HG02571 (cell line): ENCODE results near the gene TANC2.
A peak's percentile ranks its signal among the peaks of the same experiment; 100 is the strongest.
"Not testable (repeated sequence)": the region's sequence is repeated elsewhere in the genome, so short reads cannot be mapped to it uniquely, and the experiment has no call there.

Experiments
- ATAC-seq: cut with Tn5 transposase; IDR thresholded peaks from one replicate; pipeline ENCODE4 v1.9.1; 2021; ENCODE audit warnings: mild to moderate bottlenecking, moderate library complexity; ENCODE audit not compliant: unreplicated experiment

TANC2 gene

DNA sequence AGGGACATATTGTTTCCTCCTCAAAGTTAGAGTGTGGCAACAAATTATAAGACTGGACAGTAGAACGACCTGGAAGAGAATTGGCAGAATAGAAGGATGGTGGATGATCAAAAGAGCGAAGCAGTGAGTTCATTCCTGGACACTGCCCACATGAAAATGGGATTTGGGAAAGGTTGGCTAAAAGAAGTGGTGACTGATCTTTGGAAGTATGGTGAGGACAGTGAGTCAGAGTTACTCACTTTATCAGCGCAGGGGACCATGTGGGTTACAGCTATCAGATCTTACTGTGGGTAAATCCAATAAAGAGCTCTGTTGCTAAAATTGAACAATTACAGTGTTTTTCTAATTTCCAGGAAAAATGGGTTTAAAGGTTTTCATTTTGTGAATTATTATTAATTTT, 2.7 kb upstream of the TANC2 start:
- ATAC-seq, result no peak

DNA sequence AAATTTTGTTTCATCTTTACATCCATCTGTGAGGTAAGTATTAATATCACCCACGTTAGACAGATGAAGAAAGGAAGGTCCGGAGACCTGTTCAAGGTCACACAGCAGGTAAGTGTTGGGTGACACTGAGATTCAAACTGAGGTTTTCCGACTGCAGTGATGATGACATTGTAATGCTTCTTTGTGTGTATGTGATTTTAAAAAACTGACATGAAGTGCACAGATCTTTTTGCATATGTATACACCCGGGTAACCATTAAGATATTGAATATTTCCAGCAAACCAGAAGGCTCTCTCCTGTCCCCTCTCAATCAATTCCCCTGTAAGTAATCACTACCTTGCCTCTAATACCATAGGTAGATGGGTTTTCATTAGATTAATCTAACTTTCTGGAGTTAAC, 1.5 kb upstream of the TANC2 start:
- no peak for ATAC-seq

DNA sequence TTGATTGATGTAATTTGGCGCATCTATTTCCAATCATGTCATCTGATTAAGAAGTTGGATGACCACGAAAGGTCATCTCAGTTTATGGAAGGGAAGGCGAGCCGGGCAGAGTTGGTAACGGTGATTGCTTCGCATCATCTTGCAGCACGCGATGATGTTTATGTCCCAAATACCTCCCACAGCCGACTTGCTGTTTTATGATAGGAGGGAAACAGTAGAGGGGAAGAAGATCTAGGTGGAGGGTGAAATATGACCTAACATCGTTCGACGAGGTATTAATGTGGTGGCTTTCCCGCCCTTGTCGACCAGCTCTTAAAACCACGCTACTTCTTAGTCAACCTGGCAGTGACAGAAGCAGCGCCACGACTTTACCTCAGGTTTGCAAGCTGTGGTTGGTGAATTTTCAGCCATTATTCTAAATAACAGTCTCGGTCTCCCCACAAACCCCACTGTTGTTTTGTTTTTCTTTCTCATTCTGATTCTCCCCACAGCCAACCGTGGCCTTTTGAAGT, 805 bp upstream of the TANC2 start:
- no peak for ATAC-seq

DNA sequence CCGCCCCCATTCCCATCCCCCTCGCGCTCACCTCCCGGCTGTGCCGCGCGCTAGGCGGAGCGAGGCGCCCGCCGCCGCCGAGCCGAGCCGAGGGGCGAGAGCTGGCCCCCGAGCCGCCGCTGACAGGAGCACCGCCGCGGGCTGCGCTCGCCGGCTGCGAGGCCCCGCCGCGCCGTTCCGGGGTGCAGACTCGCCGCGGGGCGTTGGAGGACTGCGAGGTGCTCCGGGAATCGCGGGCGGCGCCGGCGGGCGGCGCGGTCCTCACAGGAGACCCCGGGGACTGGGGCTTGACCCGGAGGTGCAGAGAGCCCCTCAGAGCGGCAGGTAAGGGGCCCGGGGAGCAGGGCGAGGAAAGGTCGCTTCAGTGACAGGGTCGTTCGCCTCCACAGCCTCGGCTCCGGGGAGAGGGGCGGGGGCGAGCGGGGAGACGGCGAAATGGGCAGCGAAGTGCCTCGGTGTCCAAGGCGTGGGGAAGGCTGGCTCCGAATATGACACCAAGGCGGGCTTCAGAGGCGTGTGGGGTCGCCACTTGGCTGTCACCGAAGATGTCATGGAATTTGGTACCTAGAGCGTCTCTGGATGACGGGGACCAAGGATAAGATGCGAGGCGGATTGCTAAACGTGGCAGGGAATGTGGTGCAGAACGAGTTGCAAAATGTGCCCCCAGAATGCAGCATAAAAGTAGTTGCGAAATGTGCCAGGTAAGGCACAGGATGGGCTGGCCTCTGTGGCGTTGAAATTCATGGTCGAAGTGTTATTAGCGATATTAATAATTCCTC, 580 bp downstream of the TANC2 start:
- ATAC-seq, result peak; percentile 28

DNA sequence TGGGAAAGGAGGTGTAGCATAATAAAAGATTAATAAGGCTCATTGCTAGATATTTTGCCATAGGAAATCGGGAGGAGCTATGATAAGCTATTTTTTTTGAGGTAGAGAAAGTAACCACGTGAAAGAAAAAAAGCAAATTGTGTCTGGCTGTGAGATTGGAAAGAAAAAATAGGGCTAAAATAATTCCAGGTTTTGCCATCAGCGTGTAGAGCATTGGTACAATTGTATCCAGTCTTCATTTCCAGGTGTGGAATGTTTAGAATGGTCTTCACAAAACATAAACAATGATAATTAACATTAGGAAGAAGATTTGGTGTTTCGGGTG, 1.1 kb downstream of the TANC2 start:
- ATAC-seq, result no peak

DNA sequence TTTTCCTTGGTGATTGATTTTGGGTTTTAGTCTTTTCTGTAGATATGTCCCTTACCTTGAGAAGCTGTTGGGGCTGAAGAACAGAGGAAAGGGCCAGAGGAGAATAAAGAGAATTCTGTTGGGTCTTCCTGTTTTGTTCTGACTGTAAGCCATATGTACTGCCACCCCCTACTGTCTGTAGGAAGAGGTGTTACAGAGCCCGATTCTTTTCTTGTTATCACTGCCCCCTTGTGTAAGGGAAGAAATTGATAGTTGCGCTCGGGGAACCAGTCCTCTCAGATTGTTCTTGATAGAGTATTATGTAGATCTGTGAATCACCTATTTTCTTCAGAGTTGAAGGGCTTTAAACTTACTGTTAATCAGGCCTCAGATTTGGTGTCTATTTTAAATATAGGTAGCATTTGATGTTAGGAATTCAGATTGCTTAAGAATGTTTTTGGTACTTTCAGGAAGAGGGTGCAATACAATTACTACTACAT, 2.4 kb downstream of the TANC2 start:
- no peak for ATAC-seq

DNA sequence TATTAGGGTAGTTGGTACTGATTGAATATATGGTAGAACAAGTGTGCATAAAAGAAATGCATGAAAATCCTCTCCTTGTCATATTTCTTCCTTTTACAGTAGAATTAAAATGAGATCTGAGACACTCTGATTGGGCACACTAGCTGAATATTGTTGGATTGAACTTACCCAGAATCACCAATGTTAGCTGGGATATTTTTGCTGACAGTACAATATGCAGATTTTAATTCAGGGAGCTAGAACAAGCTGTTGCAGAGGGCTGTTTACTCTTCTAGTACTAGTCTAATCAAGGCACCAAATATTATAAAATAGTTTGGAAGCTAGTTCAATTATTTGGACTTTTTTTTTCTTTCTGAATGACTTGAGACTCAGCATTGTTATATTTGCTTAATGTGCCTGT, 4.6 kb downstream of the TANC2 start:
- ATAC-seq, result no peak

DNA sequence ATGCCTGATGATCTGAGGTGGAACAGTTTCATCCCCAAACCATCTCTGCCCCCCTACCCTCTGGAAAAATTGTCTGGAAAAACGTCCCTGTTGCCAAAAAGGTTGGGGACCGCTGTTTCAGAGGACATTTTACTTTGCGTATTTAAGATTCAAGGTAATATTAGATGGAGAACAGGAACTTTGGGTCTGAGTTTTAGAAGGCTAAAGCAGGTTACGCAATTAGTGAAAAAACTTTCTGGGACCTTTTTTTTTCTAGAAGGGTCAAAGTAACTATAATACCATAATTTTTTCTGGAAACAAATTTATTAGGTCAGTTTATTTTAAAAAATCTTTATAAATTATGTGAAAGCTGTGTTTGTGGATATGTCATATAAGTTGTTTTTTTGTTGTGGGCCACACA, 5.8 kb downstream of the TANC2 start:
- ATAC-seq, result no peak

DNA sequence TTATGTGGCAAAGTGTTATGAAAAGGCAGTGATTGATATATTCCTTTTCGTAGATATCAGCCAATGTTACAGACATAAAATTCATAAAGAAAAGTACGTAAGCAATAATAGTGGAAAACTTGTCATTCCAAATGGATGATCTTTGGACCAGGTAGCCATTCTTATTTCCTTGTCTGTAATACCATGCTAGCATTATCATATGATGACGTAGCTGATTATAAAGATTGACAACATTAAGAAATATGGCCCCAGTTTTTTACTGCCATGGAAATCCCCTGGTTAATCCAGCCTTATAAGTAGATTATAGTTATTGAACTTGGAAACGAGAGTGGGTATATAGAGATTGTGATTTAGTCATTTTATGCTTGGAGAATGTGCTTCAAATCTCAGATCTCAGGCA, 8.8 kb downstream of the TANC2 start:
- no peak for ATAC-seq

DNA sequence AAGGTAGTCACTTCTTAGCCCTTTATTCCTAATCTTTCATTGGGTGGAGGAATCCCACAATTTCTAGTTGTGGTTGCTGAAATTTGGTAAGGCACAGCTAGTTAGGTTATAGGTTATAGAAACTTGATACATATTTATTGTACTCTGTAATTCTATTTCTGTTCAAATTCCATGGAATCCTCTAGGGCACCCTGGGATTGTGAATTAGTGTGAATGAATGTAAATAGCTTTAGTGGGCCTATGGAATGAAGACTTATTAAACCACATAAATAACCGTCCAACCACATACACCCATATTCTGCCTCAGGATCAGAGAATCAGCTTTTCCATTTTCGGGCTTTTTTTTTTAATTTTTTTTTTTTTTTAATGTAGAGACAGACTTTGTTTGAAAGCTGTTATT, 9.2 kb downstream of the TANC2 start:
- no peak for ATAC-seq

DNA sequence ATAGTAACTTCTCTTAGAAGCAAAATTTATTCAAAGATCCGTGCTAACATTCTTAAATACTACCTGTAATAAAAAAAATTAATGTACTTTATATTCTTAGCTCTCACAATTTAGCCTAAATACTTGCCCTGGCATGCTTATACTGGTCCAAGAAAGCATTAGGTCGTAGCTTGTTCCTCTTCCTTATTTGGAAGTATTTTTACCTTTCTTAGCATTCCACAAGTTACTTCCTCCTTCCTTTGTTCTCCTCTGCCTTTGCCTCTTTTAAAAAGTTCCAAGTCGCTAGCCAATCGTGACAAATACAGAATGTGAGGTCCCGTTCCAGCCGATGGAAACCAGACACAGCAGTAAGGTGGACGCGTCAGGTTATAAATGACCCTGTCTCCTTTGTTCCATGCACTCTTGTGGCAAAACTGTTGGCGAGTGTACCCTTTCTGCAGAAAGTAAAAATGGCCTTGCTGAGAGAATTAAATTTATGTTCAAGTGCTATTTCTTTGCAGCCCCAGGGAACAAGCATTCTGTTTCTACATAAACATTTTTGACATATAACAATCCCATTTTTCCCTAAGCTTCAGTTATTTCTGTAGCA, 10.7 kb downstream of the TANC2 start:
- ATAC-seq, result not testable (repeated sequence)

DNA sequence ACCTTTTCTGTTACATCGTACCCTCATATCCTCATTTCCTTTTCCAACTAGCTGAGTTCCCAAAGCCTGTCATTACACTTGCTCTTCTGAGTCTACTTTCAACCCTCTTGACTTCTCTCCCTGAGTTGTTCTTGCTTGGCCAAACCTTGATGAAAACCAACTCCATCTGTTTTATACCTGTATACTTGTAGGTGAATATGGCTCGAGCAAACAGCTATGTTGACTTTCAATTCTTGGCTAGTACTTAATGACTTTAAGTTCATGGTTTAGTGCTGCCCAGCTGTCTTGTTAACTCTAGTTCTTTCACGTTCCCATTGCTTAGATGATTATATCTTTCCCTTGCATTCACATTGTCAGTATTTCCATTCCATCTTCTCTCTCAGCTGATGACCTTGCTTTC, 14.8 kb downstream of the TANC2 start:
- no peak for ATAC-seq

DNA sequence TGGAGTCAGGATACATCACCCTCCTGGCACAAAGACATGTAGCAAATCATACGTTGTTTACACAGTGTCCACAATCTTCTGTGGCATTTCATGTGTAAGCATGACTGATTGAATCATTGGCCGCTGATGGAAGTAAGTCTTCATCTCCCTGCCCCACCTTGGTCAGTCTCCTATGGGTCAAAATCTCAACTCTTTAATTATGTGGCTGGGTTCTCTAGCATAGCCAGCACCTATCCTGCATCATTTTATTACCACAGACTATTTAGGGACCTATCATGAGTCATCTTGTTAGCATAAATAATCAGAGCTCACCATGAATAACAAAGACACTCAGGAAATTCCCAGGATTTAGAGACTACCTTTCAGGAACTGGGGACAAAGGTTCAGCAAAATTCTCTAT, 15.9 kb downstream of the TANC2 start:
- no peak for ATAC-seq

DNA sequence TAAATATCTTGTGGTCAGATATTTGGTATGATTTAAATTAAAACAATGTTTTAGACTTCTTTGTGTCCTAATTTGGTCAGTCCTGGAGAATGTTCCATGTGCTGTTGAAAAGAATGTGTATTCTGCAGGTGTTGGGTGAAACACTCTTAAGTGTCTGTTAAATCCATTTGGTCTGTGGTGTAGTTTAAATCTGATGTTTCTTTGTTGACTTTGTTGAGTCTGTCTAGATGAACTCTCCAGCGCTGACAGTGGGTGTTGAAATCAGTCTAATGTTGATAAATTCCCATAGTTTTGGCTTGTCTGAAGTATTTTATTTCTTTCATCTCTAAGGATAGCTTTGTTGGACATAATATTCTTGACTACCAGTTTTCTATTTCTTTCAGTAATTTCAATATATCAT, 18.8 kb downstream of the TANC2 start:
- ATAC-seq, result no peak

DNA sequence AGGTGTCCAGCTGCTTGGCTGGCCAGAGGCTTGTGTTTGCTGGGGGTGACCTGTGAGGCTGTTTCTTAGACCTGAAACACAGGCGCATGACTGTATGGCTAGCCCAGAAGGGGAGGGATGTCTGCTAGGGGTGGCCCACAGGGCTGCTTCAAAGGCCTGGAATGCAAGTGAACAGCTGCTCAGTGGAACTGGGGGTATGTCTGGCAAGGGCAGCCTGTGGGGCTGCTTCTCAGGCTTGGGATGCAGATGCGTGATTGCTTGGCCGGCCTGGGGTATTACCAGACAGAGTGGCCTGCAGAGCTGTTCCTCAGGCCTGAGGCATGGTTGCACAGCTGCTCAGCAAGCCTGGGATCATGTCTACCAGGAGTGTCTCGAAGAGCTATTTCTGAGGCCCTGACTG, 20.5 kb downstream of the TANC2 start:
- no peak for ATAC-seq

DNA sequence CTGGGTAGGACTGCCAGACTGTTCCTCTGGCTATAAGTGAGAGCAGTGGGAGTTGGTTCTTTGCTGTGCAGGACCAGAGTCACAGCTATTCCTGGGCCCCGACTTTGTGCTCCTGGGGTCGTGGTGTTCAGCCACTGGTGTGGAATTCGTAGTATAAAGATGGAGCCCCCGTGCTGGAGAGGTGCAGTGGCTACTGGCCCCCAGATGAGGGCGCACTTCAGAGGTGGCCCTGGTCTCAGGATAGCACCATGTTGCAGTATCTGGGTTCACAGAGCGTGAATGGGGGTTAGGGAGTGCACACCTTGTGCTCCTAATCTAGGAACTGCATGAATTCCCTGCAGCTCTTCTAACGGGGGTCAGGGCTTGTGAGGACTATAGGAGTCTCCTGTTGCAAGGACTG, 21.1 kb downstream of the TANC2 start:
- no peak for ATAC-seq

DNA sequence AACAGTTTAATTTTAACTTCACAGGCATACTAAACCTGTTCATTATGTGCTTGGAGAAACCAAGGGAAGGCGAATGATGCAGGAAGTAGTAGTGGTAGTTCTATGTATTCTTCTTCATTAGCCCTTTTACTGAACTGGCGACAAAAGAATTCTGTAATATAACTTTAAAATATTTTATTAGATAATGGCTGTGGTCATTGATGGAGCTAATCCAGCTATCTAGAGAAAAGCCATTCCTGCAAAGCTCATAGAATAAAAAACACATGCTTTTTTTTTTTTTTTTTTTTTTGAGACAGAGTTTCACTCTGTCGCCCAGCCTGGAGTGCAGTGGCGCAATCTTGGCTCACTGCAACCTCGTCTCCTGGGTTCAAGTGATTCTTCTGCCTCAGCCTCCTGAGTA, 23.5 kb downstream of the TANC2 start:
- no peak for ATAC-seq

DNA sequence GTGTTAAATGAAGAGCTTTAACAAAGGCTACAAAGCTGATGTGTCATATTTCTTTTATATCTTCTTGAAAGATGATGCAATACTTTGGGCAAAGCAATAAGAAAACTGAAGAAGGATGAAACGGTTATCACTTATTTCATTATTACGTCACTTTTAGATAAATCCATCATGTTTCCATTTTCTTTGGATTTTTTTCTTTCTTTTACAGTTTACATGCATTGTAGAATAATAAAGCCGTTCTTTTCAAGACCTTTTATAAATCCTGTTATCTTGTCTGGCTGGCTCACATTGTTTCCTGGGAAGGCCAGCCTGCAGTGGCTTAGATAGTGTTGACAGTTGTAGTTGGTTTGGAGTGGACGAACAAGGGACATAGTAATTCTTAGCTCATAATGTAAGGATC, 28.9 kb downstream of the TANC2 start:
- no peak for ATAC-seq

DNA sequence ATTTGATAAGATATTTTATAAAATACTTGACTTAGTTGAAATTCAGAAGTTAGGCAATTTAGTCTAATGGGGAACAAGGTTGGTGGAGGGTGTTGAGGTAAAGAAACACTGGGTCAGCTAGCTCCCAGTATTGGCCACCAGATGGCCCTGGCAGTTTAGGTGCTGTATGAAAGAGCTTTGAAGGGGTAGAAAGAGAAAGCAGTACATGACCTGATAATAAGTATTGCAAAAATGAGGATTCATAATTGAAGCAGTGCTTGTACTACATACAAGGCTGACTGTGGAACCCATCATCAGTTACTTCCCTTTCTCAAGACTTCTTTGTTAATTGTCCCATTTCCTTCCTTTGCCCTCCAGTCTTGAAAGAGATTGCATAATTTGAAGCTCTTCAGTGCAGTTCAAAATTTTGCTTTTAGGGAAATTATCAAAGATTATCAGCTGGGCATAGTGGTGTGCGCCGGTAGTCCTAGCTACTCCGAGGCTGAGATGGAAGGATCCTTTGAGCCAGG, 29.4 kb downstream of the TANC2 start:
- no peak for ATAC-seq

DNA sequence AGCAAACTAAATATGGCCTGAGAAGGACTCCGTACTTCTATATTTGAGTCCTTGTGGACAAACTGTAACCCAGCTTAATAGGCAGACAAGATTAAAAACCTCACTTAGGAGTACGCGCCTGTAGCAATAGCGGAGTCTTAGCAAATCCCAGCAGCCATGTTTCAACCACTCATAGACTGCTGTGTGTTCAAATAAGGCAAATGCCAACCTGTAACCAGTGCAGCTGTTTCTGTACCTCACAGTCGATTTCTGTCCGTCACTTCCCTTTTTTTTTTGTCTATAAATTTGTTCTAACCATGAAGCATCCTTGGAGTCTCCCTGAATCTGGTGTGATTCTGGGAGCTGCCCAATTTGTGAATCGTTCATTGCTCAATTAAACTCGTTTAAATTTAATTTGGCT, 30.2 kb downstream of the TANC2 start:
- no peak for ATAC-seq

DNA sequence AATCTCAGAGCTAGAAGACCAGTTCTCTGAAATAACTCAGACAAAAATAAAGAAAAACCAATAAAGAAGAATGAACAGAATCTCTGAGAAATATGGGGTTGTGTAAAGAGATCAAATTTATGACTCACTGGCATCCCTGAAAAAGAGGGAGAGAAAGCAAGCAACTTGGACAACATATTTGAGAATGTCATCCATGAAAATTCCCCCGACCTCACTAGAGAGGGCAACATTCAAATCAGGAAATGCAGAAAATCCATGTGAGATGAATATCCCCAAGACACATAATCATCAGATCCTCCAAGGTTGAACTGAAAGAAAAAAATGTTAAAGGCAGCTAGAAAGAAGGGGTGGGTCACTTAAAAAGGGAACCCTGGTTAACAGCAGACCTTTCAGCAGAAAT, 32.1 kb downstream of the TANC2 start:
- no peak for ATAC-seq

DNA sequence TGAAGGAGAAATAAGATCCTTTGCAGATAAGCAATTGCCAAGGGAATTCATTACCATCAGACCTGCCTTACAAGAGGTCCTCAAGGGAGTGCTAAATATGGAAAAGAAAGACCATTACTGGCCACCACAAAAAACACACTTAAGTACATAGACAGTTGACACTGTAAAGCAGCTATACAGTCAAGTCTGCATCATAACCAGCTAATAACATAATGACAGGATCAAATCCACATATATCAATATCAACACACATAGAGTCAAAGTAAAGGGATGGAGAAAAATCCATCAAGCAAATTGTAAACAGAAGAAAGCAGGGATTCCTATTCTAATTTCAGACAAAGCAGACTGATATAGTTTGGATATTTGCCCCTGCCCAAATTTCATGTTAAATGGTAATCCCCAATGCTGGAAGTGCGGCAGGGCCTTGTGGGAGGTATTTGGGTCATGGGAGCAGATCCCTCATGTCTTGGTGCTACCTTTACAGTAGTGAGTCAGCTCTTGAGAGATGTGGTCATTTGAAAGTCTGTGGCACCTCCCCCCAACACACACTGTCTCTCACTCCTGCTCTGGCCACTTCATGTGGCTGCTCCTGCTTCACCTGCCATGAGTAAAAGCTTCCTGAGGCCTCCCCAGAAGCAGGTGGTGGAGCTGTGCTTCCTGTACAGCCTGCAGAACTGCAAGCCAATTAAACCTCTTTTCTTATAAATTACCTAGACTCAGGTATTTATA, 32.8 kb downstream of the TANC2 start:
- ATAC-seq, result no peak
